Ovary (tissue), 3 donors: Measurements from ENCODE around the gene NACAD.

ENCODE experiments used
- EP300 ChIP-seq: sonication (generic); formaldehyde crosslinking; IDR thresholded peaks from one replicate; pipeline ENCODE4 v1.6.1; 2017; ENCODE audit warnings: antibody characterized with exemption
- POLR2A ChIP-seq: fragments of 450-650 bp; IDR thresholded peaks from one replicate; pipeline ENCODE4 v1.6.1; 2017; ENCODE audit warnings: antibody characterized with exemption, mild to moderate bottlenecking, moderate library complexity
- TF ChIP-seq, protein P1 (sequence below), 3 donors: fragments of 450-650 bp in 2 of 3; fragments of 200-600 bp in 1 of 3; IDR thresholded peaks; one replicate each; pipeline versions ENCODE4 v1.5.1 to v1.8.0; 2016 to 2022; ENCODE audit warnings: antibody characterized with exemption in 3 of 3, mild to moderate bottlenecking in 1 of 3
- donor health status: DM: no; HTN: no; CAD: no.

DNA sequence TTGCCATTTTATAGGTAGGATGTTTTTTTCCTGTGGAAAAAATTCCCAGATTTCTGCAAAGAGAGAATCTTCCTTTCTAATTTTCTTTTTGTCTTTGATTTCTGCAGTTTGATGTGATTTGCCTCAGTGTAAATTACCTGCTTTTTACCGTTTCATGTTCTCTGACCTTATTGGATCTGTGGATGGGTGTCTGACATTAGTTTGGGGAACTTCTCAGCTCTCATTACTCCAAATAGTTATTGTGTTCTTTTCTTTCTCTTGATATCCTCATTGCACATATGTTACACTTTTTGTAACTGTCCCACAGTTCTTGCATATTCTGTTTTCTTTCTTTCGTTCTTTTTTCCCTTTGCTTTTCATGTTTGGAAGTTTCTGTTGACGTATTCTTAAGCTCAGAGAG, 28.5 kb downstream of the NACAD start:
- TF ChIP-seq, protein P1, sequence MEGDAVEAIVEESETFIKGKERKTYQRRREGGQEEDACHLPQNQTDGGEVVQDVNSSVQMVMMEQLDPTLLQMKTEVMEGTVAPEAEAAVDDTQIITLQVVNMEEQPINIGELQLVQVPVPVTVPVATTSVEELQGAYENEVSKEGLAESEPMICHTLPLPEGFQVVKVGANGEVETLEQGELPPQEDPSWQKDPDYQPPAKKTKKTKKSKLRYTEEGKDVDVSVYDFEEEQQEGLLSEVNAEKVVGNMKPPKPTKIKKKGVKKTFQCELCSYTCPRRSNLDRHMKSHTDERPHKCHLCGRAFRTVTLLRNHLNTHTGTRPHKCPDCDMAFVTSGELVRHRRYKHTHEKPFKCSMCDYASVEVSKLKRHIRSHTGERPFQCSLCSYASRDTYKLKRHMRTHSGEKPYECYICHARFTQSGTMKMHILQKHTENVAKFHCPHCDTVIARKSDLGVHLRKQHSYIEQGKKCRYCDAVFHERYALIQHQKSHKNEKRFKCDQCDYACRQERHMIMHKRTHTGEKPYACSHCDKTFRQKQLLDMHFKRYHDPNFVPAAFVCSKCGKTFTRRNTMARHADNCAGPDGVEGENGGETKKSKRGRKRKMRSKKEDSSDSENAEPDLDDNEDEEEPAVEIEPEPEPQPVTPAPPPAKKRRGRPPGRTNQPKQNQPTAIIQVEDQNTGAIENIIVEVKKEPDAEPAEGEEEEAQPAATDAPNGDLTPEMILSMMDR (IDR thresholded peaks at IDR 0.05): no peak
- TF ChIP-seq POLR2A (no peak), EP300 (no peak)
